ENCODE measurements around the gene RPAP2.

RPAP2 gene

GRCh38 chr1:92298213-92298572 is 666 bp upstream of the RPAP2 start:
- peak overlapping the region; percentile 93; the same call in 1 of the 2 replicates for H3K27ac ChIP-seq (ENCODE audit: low read depth, low read length)
- H3K9ac ChIP-seq (ENCODE audit: low read length) = peak overlapping the region; percentile 98
- H3K36me3 ChIP-seq (ENCODE audit: control insufficient read depth, insufficient read depth, low read length) = peaks cover 40% of the 10 kb centered on the region
- peaks cover 4% of the 10 kb centered on the region; the same call in 1 of the 2 replicates for H3K4me1 ChIP-seq (ENCODE audit: control insufficient read depth, insufficient read depth, low read length)
- H3K27me3 ChIP-seq (ENCODE audit: control insufficient read depth, insufficient read depth, low read length) = no peaks in the 10 kb centered on the region
- H3K4me3 ChIP-seq (ENCODE audit: low read depth, low read length) = peak overlapping the region; percentile 99
- no peaks in the 10 kb centered on the region for H3K9me3 ChIP-seq (ENCODE audit: control insufficient read depth, insufficient read depth, low read depth, low read length)

- Histone ChIP-seq H3K36me3 (ENCODE audit: control insufficient read depth, insufficient read depth, low read length) (peaks cover 41% of the 10 kb centered on the region), H3K4me3 (ENCODE audit: low read depth, low read length) (peak overlapping the region; percentile 99), H3K9me3 (ENCODE audit: control insufficient read depth, insufficient read depth, low read depth, low read length) (no peaks in the 10 kb centered on the region), H3K4me1 (ENCODE audit: control insufficient read depth, insufficient read depth, low read length) (peaks cover 4% of the 10 kb centered on the region; the same call in 1 of the 2 replicates), H3K9ac (ENCODE audit: low read length) (peak overlapping the region; percentile 98), H3K27ac (ENCODE audit: low read depth, low read length) (peak overlapping the region; percentile 93), H3K27me3 (ENCODE audit: control insufficient read depth, insufficient read depth, low read length) (no peaks in the 10 kb centered on the region)
These were observed 755 bp downstream of the RPAP2 start for GRCh38 chr1:92299477-92300150.

GRCh38 chr1:92301021-92301420 is 2.2 kb downstream of the RPAP2 start:
- Histone ChIP-seq H3K27me3 (ENCODE audit: control insufficient read depth, insufficient read depth, low read length) (no peaks in the 10 kb centered on the region), H3K27ac (ENCODE audit: low read depth, low read length) (no peak overlapping the region), H3K36me3 (ENCODE audit: control insufficient read depth, insufficient read depth, low read length) (peaks cover 41% of the 10 kb centered on the region), H3K4me3 (ENCODE audit: low read depth, low read length) (no peak overlapping the region), H3K4me1 (ENCODE audit: control insufficient read depth, insufficient read depth, low read length) (peaks cover 4% of the 10 kb centered on the region; the same call in 1 of the 2 replicates), H3K9ac (ENCODE audit: low read length) (no peak overlapping the region), H3K9me3 (ENCODE audit: control insufficient read depth, insufficient read depth, low read depth, low read length) (no peaks in the 10 kb centered on the region)

- Histone ChIP-seq H3K9me3 (ENCODE audit: control insufficient read depth, insufficient read depth, low read depth, low read length) (no peaks in the 10 kb centered on the region), H3K4me3 (ENCODE audit: low read depth, low read length) (no peak overlapping the region), H3K27me3 (ENCODE audit: control insufficient read depth, insufficient read depth, low read length) (no peaks in the 10 kb centered on the region), H3K27ac (ENCODE audit: low read depth, low read length) (no peak overlapping the region), H3K36me3 (ENCODE audit: control insufficient read depth, insufficient read depth, low read length) (peaks cover 50% of the 10 kb centered on the region), H3K4me1 (ENCODE audit: control insufficient read depth, insufficient read depth, low read length) (0 out of 2 replicates have a peak, but pooled peaks cover 9% of the 10 kb centered on the region), H3K9ac (ENCODE audit: low read length) (no peak overlapping the region)
These were observed 7.2 kb downstream of the RPAP2 start for GRCh38 chr1:92306020-92306419.

GRCh38 chr1:92307980-92308379 is 9.1 kb downstream of the RPAP2 start:
- Histone ChIP-seq H3K27me3 (ENCODE audit: control insufficient read depth, insufficient read depth, low read length) (no peaks in the 10 kb centered on the region), H3K9ac (ENCODE audit: low read length) (no peak overlapping the region), H3K36me3 (ENCODE audit: control insufficient read depth, insufficient read depth, low read length) (peaks cover 50% of the 10 kb centered on the region), H3K4me1 (ENCODE audit: control insufficient read depth, insufficient read depth, low read length) (0 out of 2 replicates have a peak, but pooled peaks cover 9% of the 10 kb centered on the region), H3K4me3 (ENCODE audit: low read depth, low read length) (no peak overlapping the region), H3K27ac (ENCODE audit: low read depth, low read length) (no peak overlapping the region), H3K9me3 (ENCODE audit: control insufficient read depth, insufficient read depth, low read depth, low read length) (no peaks in the 10 kb centered on the region)

DNA sequence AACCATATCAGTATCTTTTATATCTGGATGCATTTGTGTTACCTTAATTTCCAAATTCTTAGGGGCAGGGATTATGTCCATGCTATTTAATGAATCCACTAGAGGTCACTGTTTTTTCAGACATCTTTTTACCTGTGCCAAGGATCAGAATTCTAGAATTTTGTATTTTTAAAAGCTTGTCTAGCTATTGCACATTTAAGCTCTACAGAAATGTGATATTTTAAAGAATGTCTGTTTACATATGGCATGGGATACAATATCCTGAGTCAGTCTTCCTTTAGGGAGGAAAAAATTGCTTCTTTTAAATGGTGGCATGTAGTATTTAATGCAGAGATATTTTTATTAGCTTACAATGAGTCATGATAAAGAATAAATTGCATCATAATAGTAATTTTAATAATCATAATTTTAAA is 11.3 kb downstream of the RPAP2 start:
- H3K4me1 ChIP-seq (ENCODE audit: control insufficient read depth, insufficient read depth, low read length) = 0 out of 2 replicates have a peak, but pooled peaks cover 9% of the 10 kb centered on the region
- no peak overlapping the region for H3K4me3 ChIP-seq (ENCODE audit: low read depth, low read length)
- peaks cover 34% of the 10 kb centered on the region for H3K36me3 ChIP-seq (ENCODE audit: control insufficient read depth, insufficient read depth, low read length)
- H3K9ac ChIP-seq (ENCODE audit: low read length) = no peak overlapping the region
- H3K27me3 ChIP-seq (ENCODE audit: control insufficient read depth, insufficient read depth, low read length) = no peaks in the 10 kb centered on the region
- H3K27ac ChIP-seq (ENCODE audit: low read depth, low read length) = no peak overlapping the region
- no peaks in the 10 kb centered on the region for H3K9me3 ChIP-seq (ENCODE audit: control insufficient read depth, insufficient read depth, low read depth, low read length)

DNA sequence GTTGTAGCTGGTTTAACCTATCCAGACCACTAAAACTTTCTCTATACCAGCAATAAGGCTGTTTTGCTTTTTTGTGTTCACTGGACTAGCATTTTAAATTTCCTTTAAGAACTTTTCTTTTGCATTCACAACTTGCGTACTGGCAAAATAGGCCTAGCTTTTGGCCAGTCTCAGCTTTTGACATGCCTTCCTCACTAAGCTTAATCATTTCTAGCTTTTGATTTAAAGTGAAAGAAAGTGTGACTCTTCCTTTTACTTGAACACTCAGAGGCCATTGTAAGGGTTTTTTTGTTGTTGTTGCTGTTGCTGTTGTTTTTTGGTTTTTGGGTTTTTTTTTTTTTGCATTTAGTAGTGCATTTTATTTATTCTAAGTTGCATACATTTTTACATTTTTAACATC is 15.2 kb downstream of the RPAP2 start:
- H3K27ac ChIP-seq (ENCODE audit: low read depth, low read length) = no peak overlapping the region
- no peak overlapping the region for H3K4me3 ChIP-seq (ENCODE audit: low read depth, low read length)
- no peaks in the 10 kb centered on the region for H3K9me3 ChIP-seq (ENCODE audit: control insufficient read depth, insufficient read depth, low read depth, low read length)
- H3K27me3 ChIP-seq (ENCODE audit: control insufficient read depth, insufficient read depth, low read length) = no peaks in the 10 kb centered on the region
- H3K36me3 ChIP-seq (ENCODE audit: control insufficient read depth, insufficient read depth, low read length) = peaks cover 10% of the 10 kb centered on the region
- no peak overlapping the region for H3K9ac ChIP-seq (ENCODE audit: low read length)
- no peaks in the 10 kb centered on the region for H3K4me1 ChIP-seq (ENCODE audit: control insufficient read depth, insufficient read depth, low read length)

DNA sequence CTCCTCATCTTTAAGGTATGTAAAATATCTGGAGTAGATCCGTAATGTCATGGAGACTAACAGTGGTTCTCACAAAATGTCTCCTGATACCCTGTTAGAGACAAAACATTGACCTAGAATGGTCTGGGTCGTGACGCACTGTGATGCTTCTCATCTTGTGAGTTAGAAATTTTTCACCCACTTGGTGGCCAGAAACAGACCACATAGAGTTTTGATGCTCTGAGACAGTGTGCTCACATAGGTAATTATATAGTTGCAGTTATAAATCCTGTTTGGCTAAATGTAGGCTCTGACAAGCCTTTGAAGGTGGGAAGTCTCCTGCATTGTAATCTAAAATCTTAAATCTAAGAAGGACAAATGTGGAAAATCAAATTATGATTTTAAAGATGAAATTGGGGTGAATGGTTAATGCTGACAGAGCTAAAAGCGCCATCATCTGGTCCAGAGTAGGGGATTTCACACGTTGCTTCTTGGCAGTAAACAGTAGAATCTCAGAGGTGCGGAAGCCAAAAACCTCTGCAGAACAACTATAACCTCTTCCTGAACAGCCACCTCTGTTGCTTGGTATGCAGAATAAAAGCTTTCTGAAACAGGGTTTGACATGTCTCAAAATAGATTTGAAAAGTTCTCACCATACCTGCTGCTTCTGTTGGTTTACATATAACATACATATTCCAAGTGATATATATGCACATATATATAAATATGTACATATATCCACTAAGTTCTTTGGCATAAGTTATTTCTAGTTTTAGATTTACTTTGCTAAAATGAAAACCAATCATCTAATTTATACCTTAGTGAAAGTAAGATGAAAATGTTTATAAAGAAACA is 17.1 kb downstream of the RPAP2 start:
- H3K36me3 ChIP-seq (ENCODE audit: control insufficient read depth, insufficient read depth, low read length) = peaks cover 17% of the 10 kb centered on the region
- H3K4me1 ChIP-seq (ENCODE audit: control insufficient read depth, insufficient read depth, low read length) = no peaks in the 10 kb centered on the region
- H3K9ac ChIP-seq (ENCODE audit: low read length) = no peak overlapping the region
- no peak overlapping the region for H3K27ac ChIP-seq (ENCODE audit: low read depth, low read length)
- H3K9me3 ChIP-seq (ENCODE audit: control insufficient read depth, insufficient read depth, low read depth, low read length) = no peaks in the 10 kb centered on the region
- H3K4me3 ChIP-seq (ENCODE audit: low read depth, low read length) = no peak overlapping the region
- H3K27me3 ChIP-seq (ENCODE audit: control insufficient read depth, insufficient read depth, low read length) = no peaks in the 10 kb centered on the region

- Histone ChIP-seq H3K27ac (ENCODE audit: low read depth, low read length) (no peak overlapping the region), H3K27me3 (ENCODE audit: control insufficient read depth, insufficient read depth, low read length) (no peaks in the 10 kb centered on the region), H3K4me3 (ENCODE audit: low read depth, low read length) (no peak overlapping the region), H3K4me1 (ENCODE audit: control insufficient read depth, insufficient read depth, low read length) (no peaks in the 10 kb centered on the region), H3K9ac (ENCODE audit: low read length) (no peak overlapping the region), H3K36me3 (ENCODE audit: control insufficient read depth, insufficient read depth, low read length) (peaks cover 15% of the 10 kb centered on the region), H3K9me3 (ENCODE audit: control insufficient read depth, insufficient read depth, low read depth, low read length) (no peaks in the 10 kb centered on the region)
These were observed 19.1 kb downstream of the RPAP2 start for GRCh38 chr1:92317836-92318493.

DNA sequence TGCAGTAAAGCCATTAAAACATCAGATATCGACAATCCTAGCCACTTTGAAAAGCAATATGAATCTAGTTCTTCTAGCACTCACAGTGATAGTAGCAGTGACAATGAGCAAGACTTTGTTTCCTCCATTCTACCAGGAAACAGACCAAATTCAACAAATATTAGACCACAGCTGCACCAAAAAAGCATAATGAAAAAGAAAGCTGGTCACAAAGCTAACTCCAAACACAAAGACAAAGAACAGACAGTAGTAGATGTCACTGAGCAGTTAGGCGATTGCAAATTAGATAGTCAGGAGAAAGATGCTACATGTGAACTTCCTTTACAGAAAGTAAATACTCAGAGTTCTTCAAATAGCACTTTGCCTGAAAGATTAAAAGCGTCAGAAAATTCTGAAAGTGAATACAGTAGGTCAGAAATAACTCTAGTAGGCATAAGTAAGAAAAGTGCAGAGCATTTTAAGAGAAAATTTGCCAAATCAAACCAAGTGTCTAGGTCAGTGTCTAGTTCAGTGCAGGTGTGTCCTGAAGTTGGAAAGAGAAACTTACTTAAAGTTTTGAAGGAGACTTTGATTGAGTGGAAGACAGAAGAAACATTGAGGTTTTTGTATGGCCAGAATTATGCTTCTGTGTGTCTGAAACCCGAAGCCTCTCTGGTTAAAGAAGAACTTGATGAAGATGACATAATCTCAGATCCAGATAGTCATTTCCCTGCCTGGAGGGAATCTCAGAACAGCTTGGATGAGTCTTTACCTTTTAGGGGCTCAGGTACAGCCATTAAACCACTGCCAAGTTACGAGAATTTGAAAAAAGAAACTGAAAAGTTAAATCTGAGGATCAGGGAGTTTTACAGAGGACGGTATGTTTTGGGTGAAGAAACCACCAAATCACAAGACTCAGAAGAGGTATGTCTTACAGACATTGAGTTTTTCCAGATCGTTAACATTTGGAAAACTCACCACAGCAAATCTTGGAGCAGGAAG is 24.9 kb downstream of the RPAP2 start:
- no peak overlapping the region for H3K9ac ChIP-seq (ENCODE audit: low read length)
- H3K27me3 ChIP-seq (ENCODE audit: control insufficient read depth, insufficient read depth, low read length) = no peaks in the 10 kb centered on the region
- H3K27ac ChIP-seq (ENCODE audit: low read depth, low read length) = no peak overlapping the region
- H3K4me3 ChIP-seq (ENCODE audit: low read depth, low read length) = no peak overlapping the region
- H3K4me1 ChIP-seq (ENCODE audit: control insufficient read depth, insufficient read depth, low read length) = no peaks in the 10 kb centered on the region
- H3K9me3 ChIP-seq (ENCODE audit: control insufficient read depth, insufficient read depth, low read depth, low read length) = peaks cover 22% of the 10 kb centered on the region
- peaks cover 49% of the 10 kb centered on the region for H3K36me3 ChIP-seq (ENCODE audit: control insufficient read depth, insufficient read depth, low read length)

Data from HUES6 (cell line).